Stimulated activated naive CD8-positive, alpha-beta T cell treated with anti-CD3 and anti-CD28 coated beads, Interleukin-15, Interleukin-2, amounts not matched to agents 100 ng/mL and 50 ng/mL, for 24 hours (primary cell): ENCODE data around the gene CLN5.

Experiments used
- H3K27ac Mint-ChIP-seq: one replicate; pipeline ENCODE4 v1.8.0; 2021; ENCODE audit warnings: mild to moderate bottlenecking, mixed read lengths
- H3K27me3 Mint-ChIP-seq: one replicate; pipeline ENCODE4 v1.8.0; 2021; ENCODE audit warnings: mixed read lengths
- H3K36me3 Mint-ChIP-seq: one replicate; pipeline ENCODE4 v1.8.0; 2021; ENCODE audit warnings: low read depth, mixed read lengths
- H3K4me1 Mint-ChIP-seq: one replicate; pipeline ENCODE4 v1.8.0; 2021; ENCODE audit warnings: low read depth, mixed read lengths
- H3K4me3 Mint-ChIP-seq: one replicate; pipeline ENCODE4 v1.8.0; 2021; ENCODE audit warnings: mild to moderate bottlenecking, mixed read lengths
- H3K9me3 Mint-ChIP-seq: one replicate; pipeline ENCODE4 v1.8.0; 2021; ENCODE audit warnings: mixed read lengths

CLN5 gene

GRCh38 chr13:77048681-77049080 is 56.8 kb downstream of the CLN5 start:
- no peaks in the 10 kb centered on the region for H3K27me3 Mint-ChIP-seq
- no peak overlapping the region for H3K4me3 Mint-ChIP-seq
- H3K36me3 Mint-ChIP-seq, result peaks cover 69% of the 10 kb centered on the region
- H3K27ac Mint-ChIP-seq, result peak overlapping the region; percentile 65
- H3K9me3 Mint-ChIP-seq, result no peaks in the 10 kb centered on the region
- no peaks in the 10 kb centered on the region for H3K4me1 Mint-ChIP-seq

GRCh38 chr13:77053192-77053591 is 61.3 kb downstream of the CLN5 start:
- peaks cover 76% of the 10 kb centered on the region for H3K36me3 Mint-ChIP-seq
- no peaks in the 10 kb centered on the region for H3K4me1 Mint-ChIP-seq
- no peak overlapping the region for H3K4me3 Mint-ChIP-seq
- H3K9me3 Mint-ChIP-seq, result no peaks in the 10 kb centered on the region
- no peak overlapping the region for H3K27ac Mint-ChIP-seq
- H3K27me3 Mint-ChIP-seq, result no peaks in the 10 kb centered on the region
